Cortex of kidney (tissue), 1 donor: ENCODE results near the gene DGKD.

ENCODE experiments used
- DNase-seq: peaks from one replicate; lab custom pipeline; 2025; lab: John Stamatoyannopoulos, UW

The DGKD gene

DNA sequence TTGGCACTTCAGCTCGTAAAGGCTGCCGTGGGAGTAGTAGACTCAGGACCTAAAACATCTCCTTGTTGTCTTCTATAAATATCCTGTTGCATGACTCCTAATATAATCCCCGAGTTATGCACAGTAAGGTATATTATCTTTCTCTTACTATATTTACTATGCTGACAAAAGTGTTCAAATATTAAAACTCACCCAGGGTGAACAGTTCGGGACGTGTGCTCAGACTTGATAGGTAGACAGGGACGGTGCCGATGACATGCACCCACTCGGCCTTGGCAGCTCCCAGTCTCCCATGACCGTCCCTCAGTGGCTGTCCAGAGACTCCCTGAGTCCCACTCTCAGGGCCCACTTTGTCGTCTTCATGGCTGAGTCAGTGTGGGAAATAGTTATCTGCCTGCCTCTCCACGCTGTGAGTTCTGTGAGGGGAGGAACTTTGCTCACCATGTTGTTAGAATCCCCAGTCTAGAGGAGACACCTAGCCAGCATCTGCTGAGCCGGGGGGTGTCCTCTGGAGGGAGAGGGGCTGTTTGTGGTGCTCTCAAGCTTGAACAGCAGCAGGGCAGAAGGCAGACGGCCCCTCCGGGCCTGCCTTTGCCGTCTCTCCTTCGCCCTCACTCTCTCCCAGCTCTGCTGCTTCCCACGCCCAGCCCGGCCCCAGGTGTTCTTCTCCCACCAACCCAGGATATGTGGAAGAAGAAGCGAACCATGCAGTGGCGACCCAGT lies 75.0 kb downstream of the DGKD start:
- DNase-seq: no peak

DNA sequence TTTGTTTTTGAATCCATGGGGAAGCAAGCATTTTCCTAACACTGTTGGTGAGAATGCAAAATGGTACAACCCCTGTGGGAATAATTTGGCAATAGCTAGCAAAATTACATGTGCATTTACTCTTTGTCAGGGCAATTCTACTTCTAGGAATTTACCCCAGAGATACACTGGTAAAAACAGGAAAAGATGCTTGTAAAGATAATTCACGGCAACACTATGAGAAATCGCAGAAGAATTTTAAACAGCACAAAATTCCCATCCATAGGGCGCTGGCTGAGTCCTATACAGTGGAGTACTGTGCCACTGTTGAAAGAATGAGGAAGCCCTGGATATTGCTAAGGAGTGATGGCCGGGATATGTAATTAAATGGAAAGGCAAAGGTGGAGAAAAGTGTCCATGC lies 75.8 kb downstream of the DGKD start:
- no peak for DNase-seq

DNA sequence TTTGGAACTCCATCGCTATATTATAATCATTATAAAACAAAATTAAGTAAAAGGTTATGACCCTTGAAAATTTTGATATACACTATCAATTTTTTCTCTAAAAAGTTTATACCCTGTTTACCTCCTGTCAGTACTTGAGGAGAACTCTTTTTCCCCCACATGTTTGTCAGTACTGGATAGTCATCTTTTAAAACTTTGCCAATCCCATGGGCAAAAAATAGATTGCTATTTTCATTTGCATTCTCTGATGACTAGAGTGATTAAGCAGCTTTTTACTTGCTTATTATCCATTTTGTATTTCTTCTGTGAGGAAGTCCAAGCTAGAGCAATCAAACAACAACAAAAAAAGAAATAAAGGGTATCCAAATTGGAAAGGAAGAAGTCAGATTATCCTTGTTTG lies 76.4 kb downstream of the DGKD start:
- DNase-seq: no peak

DNA sequence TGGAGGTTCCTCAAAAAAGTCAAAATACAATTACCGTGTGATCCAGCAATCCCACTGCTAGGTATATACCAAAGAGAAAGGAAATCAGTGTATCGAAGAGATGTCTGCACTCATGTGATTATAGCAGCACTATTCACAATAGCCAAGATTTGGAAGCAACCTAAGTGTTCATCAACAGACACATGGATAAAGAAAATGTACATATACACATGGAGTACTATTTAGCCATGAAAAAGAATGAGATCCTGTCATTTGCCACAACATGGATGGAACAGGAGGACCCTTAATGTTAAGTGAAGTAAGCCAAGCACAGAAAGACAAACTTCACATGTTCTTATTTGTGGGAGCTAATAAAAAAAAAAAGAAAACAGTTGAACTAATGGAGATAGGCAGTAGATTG lies 78.7 kb downstream of the DGKD start:
- no peak for DNase-seq

DNA sequence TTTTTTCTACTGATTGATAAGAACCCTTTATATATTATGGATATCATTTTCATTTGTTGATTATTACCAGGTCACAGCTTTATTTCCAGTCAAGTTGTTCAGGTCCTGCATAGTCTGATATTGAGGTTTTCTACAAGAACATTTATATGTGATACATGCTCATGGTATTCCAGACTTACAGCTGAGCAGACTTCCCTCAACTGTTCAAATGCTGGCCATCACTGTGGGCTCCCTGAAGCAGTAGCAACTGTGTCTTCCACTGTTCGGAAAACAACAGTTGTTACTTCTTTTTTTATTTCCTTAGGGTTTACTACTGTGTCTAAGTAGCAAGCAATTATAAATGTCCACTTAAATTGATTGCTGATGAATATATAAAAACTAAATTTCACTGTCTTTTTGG lies 79.5 kb downstream of the DGKD start:
- DNase-seq: no peak

DNA sequence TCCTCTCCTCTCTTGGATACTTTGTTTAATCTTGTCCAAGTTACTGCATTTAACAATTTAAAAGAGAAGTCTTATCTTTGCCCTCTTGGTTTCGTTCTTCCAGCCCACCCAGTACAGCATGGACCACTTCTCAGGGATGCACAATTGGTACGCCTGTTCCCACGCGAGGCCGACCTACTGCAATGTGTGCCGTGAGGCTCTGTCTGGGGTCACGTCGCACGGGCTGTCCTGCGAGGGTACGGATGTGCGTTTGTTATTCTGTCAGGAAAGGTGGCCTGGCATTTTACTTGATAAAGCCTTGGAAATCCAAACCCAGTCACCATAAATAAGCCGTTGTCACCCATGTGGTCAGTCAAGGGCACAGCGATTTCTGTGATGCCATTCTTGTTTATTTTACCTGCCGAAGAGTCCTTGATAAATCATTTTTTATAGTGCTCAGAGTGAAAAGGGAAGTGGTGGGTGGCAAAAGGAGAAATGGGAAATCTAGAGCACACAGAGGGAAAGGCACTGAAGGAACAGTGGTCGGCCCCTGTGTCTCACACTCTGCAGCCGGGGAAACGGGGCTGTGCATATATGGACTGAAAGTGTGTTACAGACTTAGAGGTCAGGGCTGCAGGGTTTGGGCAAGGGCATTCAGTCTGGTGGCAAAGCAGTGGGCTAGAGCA lies 80.5 kb downstream of the DGKD start:
- no peak for DNase-seq

DNA sequence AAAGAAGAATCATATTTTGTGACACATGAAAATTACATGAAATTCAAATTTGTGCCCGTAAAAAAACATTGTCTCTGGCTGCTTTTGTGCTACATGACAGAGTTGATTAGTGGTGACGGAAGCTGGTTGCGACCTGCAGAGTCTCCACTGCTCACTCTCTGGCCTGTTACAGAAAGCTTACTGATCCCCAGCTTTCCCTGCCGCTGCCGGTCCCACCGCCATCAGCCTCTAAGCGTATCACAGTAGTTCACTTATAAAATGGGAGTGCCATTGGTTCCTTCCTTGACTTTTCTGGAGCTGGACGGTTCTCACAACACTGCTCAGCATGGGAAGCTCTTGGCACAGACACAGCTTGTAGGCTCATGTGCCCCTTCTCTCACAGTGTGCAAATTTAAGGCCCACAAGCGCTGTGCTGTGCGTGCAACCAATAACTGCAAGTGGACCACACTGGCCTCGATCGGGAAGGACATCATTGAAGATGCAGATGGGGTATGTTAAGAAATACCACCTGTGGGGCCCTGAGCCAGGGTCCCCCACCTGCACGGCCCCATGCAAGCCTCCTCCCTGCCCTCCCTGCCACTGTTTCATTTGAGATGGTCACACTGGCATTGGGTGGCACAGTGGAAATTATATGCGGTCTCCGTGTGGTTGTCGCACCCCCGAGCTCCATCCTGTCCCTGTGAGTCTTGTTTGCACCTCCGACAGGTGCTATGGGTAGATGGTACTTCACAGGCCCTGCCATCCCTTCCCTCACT lies 81.3 kb downstream of the DGKD start:
- no peak for DNase-seq

DNA sequence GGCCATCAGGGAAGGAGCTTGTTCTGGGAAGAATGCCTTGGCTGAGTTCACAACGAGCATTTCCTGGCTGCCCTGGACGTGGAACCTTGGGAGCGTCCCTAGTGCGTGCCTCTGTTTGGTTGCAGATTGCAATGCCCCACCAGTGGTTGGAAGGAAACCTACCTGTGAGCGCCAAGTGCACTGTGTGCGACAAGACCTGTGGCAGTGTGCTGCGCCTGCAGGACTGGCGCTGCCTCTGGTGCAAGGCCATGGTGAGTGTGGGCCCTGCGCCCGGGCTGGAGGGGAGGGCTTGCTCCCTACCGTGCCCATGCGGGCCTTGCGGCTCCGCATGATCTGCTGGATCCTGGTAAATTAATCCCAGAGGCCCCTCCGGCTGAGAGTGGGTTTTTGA lies 81.9 kb downstream of the DGKD start:
- no peak for DNase-seq

DNA sequence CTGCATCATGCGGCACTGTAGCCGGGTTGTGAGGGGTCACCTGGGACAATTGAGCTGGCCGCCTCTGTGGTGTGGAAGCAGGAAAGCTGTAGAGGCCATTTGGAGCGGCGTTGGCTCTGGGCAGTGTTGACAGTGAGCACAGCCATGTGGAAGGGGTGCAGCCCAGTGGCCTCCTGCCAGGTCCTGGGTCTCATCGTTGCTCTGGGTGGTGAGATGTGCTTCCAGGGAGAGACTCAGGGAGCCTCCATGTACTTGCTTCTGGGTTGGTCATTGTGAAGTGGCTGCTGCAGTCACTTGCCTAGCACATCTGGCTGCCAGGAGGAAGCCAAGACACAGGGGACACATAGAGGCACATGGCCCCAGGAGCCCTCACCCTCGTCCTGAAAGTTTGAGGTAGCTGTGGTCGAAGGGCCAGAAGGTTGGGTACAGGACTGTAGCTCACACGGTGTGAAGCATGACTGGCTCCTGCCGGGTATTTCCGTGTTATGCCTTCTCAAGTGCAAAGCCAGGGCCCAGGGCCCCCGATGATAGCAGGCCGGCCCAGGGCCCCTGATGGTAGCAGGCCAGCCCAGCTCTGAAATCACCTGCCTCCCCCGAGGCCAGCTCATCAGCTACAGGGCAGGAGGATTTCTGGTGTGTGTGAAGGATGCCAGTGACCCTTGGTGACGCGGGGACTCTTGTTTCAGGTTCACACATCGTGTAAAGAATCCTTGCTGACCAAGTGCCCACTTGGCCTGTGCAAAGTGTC lies 82.6 kb downstream of the DGKD start:
- no peak for DNase-seq

DNA sequence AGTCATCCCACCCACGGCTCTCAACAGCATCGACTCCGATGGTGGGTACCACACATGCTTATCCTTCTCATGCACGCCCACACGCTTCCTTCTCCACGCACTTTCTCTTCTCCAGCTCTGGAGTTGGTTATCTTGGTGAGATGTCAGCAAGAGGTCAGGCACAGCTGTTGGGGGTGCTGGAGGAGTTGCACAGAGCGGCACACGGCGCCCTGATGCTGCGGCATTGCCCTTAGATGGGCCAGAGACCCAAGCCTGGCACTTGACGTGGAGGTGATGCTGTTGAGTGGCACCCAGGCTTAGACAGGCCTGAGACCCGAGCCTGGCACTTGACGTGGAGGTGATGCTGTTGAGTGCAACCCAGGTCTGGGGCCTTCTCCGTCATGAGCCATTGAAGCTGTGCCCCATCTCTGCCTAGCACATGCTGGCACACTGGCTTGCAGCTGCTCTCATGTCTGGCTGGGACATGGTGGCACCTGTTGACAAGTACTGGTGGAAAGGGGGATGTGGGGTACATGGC lies 83.2 kb downstream of the DGKD start:
- DNase-seq: no peak

DNA sequence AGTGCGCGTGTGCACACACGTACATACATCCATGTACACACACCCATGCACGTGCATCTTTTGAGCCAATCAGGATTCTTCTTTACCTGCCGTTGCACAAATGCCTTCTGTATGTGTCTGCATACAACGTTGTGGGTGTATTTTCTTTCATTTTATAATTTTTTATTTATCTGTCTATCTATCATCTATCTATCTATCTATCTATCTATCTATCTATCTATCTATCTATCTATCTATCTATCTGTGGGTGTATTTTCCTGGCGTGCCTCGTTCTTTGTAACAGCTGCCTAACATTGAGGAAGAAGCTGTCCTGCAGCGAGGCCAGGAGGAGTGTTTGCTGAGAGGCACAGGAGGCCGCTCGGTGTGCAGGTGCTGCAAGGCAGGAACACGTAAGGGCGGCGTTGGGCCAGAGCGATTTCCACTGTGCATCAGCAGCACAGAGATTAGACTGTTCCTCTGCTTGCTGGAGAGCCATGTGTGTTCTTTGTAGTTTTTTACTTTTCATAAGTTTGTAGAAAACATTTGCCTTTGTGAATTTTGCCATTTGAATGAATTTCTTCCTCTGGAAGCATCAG lies 84.4 kb downstream of the DGKD start:
- no peak for DNase-seq

DNA sequence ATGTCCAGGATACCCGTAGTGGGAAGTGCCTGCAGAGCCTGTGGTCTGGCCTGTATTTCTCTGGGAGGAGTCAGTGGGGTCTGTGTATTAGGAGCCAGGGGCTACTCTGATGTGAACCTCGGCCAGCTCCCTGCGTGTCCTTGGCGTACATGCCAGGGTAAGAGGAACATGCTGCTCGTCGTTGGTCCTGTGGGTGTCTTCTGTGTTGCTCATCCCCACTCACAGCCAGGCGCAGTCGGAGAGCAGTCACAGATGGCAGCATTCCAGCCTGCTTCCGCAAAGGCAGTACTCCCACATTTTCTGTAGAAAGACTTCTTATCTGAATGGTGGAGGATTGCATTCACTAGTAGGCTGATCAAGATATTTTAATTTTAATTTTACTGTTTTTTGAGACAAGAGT lies 84.9 kb downstream of the DGKD start:
- no peak for DNase-seq

DNA sequence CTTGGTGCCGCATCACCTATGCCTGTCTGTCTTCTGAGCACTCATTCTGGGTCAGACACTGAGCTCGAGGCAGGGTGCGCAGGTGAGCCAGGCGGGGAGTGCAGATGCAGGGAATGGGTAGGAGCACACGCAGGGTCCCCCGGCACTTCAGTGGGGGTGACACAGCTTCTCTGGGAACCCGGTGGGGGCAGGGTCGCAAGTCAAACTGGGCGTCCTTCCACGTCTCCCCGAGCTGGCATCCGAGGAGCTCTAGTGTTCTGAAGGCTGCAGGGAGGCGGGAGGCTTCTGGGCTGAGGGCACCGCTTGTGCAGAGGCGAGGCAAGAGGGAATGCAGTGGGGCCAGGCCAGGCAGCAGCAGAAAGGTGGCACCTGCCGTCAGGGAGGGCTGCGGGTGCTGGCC lies 86.0 kb downstream of the DGKD start:
- DNase-seq: no peak

DNA sequence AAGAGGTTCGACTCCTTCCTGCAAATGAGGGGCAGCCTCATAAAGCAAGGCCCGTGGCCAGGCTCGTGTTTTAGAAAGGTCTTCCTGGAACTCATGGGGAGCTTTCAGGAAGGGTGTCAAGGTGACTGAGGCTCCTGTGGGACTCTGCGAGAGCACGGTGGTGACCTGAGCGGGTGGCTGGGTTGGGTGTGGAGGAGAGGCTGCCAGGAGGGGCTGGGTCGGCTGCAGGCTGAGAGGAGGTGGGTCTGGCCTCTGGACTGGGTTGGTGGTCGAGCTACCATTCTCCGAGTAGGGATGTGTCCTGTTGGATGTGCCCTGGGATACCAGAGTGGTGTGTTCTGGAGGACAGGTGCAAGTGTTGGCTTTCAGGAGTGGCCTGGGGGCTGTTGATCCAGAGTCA lies 86.4 kb downstream of the DGKD start:
- no peak for DNase-seq

DNA sequence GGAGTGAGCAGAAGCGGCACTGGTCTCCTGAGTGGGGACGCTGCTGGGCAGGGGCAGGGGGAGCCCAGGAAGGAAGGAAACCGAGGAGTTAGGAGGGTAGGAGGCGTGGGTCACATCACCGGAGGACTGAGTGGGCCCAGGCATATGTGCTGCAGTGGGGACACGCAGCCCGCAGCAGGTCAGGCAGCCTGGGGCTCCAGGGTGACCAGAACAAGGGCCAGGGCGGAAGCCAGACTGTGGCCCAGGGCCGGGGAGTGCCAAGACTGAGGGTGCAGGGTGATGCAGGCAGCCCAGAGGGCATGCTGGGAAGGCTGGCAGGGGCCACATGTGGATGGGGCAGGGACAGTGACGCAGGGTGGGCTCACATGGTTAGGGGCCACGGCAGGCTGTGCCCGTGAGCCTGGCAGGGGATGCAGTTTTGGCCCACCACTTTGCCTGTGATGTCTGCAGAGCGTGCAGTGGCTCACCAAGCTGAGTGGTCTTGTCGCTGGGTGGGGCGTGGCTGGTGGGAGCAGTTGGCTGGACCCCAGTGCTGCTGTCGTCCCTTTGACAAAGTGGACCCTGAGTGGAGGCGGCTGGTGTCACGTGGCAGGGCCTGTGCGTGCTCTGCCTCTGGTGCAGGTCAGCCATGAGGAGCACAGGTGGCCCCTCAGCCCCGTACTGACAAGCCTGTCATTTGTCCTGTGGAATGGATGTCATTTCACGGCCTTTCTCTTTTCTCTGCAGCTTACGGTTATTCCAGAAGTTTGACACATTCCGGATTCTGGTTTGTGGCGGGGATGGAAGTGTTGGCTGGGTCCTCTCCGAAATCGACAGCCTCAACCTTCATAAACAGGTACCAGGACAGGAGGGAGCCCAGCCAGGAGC lies 87.1 kb downstream of the DGKD start:
- no peak for DNase-seq

DNA sequence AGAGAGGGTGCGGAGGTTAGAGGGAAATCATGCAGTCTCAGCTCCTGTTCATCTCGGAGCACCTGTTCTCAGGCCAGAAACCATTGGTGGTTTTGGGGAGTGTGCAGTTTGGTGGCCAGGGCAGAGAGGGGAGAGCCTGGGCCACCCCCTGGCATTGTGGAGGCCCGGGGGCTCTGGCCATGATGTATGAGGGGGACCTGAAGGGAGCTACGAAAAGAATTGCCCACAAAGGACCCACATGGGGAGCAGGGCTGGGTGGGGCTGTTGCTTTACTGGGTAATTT lies 87.7 kb downstream of the DGKD start:
- DNase-seq: no peak

DNA sequence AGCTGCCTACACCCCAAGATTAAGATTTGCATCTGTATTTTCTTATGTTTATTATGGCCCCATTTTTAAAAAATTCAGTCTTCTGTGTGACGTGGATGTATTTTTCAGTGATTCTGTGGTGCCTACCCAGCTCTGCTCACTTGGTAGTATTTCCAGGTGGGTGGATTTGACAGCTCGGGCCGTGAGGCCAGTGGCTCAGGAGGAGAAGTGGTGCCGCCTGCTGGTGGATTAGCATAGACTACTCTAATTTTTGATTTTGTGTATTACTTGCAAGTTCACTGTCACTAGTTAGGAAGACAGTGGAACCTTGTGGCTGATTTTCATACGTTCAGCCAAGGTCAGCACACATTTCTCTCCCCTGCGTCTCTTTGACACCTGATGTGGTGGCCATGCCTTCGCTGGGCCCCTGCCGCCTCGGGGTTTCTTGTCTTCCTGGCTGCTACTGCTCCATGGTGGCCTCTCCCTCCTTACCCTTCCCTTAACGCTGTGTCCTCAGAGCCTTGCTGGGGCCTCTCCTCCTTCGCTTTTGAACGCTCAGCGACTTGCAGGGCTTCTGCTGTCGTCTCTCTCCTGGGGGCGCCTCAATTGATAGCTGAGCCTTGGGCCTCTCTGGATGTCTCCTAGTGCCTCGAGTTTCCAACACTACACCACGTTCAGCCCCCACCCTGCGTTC lies 89.4 kb downstream of the DGKD start:
- no peak for DNase-seq

DNA sequence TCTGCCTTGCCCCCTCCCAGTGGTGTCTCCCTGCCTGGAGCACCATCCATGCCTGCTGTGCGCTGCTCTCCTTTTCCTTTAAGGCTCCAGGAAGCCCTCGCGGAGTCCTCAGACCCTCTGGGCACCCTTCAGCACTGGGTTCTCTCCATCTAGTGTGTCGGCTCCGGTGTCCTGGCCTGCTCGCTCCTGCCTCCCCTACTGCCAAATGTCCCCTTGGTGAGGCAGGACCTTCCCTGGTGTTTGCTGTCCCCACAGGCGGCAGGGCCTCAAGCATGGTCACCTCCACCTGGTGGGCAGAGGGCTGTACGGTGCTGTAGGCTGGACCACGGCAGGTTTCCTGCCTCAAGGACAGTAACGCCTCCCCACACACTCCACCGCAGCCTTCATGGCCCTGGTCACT lies 90.2 kb downstream of the DGKD start:
- DNase-seq: no peak

DNA sequence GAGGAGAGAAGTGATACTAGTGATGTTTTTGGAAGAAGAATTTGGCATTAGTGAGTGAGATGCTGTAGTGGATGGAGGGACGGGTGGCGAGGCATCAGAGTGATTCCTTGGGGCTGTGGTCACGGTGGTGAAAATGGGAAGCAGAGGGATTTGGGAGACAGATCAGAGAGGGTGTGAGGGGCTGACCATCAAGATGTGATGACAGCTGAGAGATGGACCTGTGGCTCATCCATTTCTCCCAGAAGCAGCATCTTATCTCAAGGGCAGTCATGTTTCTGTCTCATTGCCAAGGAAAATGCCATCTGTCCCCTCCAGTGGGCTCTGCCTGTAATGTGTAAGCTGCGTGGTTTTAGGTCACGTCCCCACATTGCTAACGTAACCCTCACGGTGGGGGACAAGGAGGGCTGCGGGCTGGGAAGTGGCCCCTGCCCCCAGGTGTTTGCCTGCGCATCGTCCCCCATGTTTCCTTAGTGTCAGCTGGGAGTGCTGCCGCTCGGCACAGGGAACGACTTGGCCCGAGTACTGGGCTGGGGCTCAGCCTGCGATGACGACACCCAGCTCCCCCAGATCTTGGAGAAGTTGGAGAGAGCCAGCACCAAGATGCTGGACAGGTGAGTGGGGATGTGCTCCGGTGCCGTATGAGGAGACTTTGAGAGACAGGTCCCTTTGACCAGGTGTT lies 91.0 kb downstream of the DGKD start:
- no peak for DNase-seq

DNA sequence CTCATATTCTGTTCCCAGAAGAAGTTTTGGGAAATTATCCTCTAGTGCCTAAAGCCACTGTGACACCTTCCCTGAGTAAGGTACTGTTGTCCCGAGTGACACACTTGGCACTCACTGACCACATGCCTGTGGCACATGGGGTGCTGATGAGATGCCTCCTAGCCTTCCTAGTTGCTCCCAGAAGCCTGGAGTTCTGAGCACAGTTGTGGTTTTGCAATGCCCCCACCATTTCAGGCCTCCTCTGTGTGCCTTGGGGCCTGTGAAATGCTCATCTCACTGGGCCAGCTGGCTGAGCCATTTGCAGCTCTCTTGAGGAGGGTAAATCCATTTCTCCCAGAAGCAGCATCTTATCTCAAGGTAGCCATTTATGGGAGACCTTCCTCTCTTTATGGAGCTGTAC lies 91.8 kb downstream of the DGKD start:
- DNase-seq: no peak
